ENCODE measurements around the gene ERC2.

The ERC2 gene

GRCh38 chr3:55718074-55718473, 750.2 kb downstream of the ERC2 start:
- no peaks in the 10 kb centered on the region for H3K9me3 ChIP-seq (ENCODE audit: control insufficient read depth, low read length)
- H3K4me2 ChIP-seq (ENCODE audit: low read length), result no peak overlapping the region
- H3K27me3 ChIP-seq (ENCODE audit: control insufficient read depth, insufficient read depth, low read length), result no peaks in the 10 kb centered on the region
- H3K4me3 ChIP-seq (ENCODE audit: low read depth, low read length), result no peak overlapping the region
- H3K27ac ChIP-seq, result no peak overlapping the region
- peaks cover 6% of the 10 kb centered on the region for H3K4me1 ChIP-seq
- no peak overlapping the region for H3K9ac ChIP-seq
- no peaks in the 10 kb centered on the region for H3K79me2 ChIP-seq
- no peaks in the 10 kb centered on the region for H3K36me3 ChIP-seq (ENCODE audit: control insufficient read depth, insufficient read depth, low read length)
- H2AFZ ChIP-seq, result no peak overlapping the region
- TF ChIP-seq, protein P1, sequence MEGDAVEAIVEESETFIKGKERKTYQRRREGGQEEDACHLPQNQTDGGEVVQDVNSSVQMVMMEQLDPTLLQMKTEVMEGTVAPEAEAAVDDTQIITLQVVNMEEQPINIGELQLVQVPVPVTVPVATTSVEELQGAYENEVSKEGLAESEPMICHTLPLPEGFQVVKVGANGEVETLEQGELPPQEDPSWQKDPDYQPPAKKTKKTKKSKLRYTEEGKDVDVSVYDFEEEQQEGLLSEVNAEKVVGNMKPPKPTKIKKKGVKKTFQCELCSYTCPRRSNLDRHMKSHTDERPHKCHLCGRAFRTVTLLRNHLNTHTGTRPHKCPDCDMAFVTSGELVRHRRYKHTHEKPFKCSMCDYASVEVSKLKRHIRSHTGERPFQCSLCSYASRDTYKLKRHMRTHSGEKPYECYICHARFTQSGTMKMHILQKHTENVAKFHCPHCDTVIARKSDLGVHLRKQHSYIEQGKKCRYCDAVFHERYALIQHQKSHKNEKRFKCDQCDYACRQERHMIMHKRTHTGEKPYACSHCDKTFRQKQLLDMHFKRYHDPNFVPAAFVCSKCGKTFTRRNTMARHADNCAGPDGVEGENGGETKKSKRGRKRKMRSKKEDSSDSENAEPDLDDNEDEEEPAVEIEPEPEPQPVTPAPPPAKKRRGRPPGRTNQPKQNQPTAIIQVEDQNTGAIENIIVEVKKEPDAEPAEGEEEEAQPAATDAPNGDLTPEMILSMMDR (IDR thresholded peaks at IDR 0.05), result no peak

GRCh38 chr3:55717481-55717880, 750.8 kb downstream of the ERC2 start:
- Histone ChIP-seq H2AFZ (no peak overlapping the region), H3K36me3 (ENCODE audit: control insufficient read depth, insufficient read depth, low read length) (no peaks in the 10 kb centered on the region), H3K27ac (no peak overlapping the region), H3K4me2 (ENCODE audit: low read length) (no peak overlapping the region), H3K4me3 (ENCODE audit: low read depth, low read length) (no peak overlapping the region), H3K9me3 (ENCODE audit: control insufficient read depth, low read length) (no peaks in the 10 kb centered on the region), H3K9ac (no peak overlapping the region), H3K4me1 (peaks cover 6% of the 10 kb centered on the region), H3K79me2 (no peaks in the 10 kb centered on the region), H3K27me3 (ENCODE audit: control insufficient read depth, insufficient read depth, low read length) (no peaks in the 10 kb centered on the region)
- TF ChIP-seq, protein P1 (IDR thresholded peaks at IDR 0.05), result no peak

GRCh38 chr3:55716611-55717225, 751.5 kb downstream of the ERC2 start:
- H2AFZ ChIP-seq, result no peak overlapping the region
- TF ChIP-seq, protein P1 (IDR thresholded peaks at IDR 0.05), result no peak
- H3K4me3 ChIP-seq (ENCODE audit: low read depth, low read length), result no peak overlapping the region
- no peaks in the 10 kb centered on the region for H3K9me3 ChIP-seq (ENCODE audit: control insufficient read depth, low read length)
- H3K79me2 ChIP-seq, result no peaks in the 10 kb centered on the region
- H3K27ac ChIP-seq, result no peak overlapping the region
- no peaks in the 10 kb centered on the region for H3K36me3 ChIP-seq (ENCODE audit: control insufficient read depth, insufficient read depth, low read length)
- H3K27me3 ChIP-seq (ENCODE audit: control insufficient read depth, insufficient read depth, low read length), result no peaks in the 10 kb centered on the region
- H3K4me1 ChIP-seq, result peaks cover 6% of the 10 kb centered on the region
- no peak overlapping the region for H3K4me2 ChIP-seq (ENCODE audit: low read length)
- H3K9ac ChIP-seq, result no peak overlapping the region

GRCh38 chr3:55716044-55716443, 752.2 kb downstream of the ERC2 start:
- Histone ChIP-seq H3K27me3 (ENCODE audit: control insufficient read depth, insufficient read depth, low read length) (no peaks in the 10 kb centered on the region), H3K4me1 (peaks cover 6% of the 10 kb centered on the region), H3K9me3 (ENCODE audit: control insufficient read depth, low read length) (no peaks in the 10 kb centered on the region), H3K36me3 (ENCODE audit: control insufficient read depth, insufficient read depth, low read length) (no peaks in the 10 kb centered on the region), H3K4me2 (ENCODE audit: low read length) (no peak overlapping the region), H3K79me2 (no peaks in the 10 kb centered on the region), H2AFZ (no peak overlapping the region), H3K27ac (no peak overlapping the region), H3K9ac (no peak overlapping the region), H3K4me3 (ENCODE audit: low read depth, low read length) (no peak overlapping the region)
- TF ChIP-seq, protein P1 (IDR thresholded peaks at IDR 0.05), result no peak

DNA sequence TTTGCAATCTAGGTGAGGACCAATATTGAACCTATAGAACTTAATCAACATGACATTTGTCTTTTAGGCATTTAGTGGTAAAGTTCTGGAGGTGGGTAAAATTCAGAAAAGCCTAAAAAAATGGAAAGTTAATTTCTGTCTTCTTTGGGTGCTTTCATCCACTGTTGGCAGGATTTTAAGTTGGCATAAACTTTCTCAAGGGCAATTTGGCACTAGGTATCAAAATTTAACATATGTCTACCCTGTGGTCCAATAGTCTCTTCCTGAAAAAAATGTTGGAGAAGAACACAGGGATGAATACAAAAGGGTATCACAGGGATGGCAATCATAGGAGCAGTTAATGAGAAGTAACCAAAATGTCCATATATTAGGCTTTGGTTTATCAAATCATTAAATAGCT, 754.2 kb downstream of the ERC2 start:
- Histone ChIP-seq H3K4me2 (ENCODE audit: low read length) (no peak overlapping the region), H3K27ac (no peak overlapping the region), H3K4me1 (peaks cover 6% of the 10 kb centered on the region), H3K9ac (no peak overlapping the region), H2AFZ (no peak overlapping the region), H3K9me3 (ENCODE audit: control insufficient read depth, low read length) (no peaks in the 10 kb centered on the region), H3K4me3 (ENCODE audit: low read depth, low read length) (no peak overlapping the region), H3K36me3 (ENCODE audit: control insufficient read depth, insufficient read depth, low read length) (no peaks in the 10 kb centered on the region), H3K79me2 (no peaks in the 10 kb centered on the region), H3K27me3 (ENCODE audit: control insufficient read depth, insufficient read depth, low read length) (no peaks in the 10 kb centered on the region)
- TF ChIP-seq, protein P1 (IDR thresholded peaks at IDR 0.05), result no peak
